Activated gamma-delta T cell treated with Interleukin-2 at 50 U/mL for 16 hours (primary cell): ENCODE measurements around the gene AHNAK.
"Not testable (repeated sequence)": the region's sequence is repeated elsewhere in the genome, so short reads cannot be mapped to it uniquely, and the experiment has no call there.

ENCODE experiments used
- DNase-seq: peaks from one replicate; pipeline ENCODE4 v3.0.0-alpha.2; 2020

AHNAK gene

GRCh38 chr11:62456630-62457029 is 90.0 kb downstream of the AHNAK start:
- DNase-seq: no peak

DNA sequence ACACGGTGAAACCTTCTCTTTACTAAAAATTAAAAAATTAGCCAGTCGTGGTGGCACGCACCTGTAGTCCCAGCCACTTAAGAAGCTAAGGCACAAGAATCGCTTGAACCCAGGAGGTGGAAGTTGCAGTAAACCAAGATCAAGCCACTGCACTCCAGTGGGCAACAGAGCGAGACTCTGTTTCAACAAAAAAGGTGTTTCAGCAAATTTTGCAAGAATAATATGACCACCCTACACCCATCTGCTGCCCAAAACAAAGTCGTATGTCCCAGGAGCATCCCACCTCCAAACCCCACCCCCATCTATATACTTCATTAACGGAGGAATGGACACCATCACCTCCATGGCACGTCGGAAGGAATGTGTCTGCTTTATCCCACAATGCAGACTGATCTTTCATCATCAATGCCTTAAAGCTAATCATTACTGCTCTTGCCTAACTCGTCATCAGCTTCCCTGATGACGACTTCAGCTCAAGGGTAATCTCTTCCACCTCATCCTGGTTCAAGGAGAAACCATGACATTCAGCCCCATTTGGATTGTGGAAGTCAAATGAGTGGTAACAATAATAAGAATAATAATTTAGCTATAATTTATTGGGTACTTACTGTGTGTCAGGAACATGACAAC is 93.7 kb downstream of the AHNAK start:
- DNase-seq: no peak

DNA sequence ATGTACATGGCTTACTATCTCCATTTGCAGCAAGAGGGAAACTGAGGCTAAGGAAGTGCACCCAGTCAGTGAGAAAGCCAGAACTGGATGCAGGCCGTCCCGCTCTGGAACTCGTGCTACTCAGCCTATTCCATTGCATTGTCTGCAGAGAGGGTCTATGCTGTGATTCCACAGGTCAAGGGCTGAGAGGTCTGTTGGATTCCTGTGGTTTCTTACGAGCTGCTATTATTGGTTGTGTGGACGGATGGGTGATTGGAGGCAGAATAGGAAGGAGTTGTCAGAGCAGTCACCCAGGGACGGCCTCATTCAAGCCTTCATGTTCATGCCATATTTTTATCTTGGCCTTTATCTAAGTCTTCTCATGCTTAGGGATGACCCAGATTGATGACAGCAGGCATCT is 94.3 kb downstream of the AHNAK start:
- DNase-seq: no peak

DNA sequence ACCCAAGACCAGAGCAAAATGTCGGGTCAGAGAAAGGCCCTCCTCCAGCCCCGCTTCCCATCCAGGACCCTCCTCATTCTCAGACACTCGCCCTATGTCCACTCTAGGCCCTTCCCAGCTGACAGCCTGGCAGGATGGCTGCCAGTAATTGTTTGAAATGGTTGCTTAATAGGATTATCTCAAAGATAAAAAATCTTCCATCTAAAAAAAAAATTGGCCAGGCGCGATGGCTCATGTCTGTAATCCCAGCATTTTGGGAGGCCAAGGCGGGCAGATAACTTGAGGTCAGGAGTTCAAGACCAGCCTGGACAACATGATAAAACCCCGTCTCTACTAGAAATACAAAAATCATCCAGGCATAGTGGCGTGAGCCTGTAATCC is 95.4 kb downstream of the AHNAK start:
- DNase-seq: no peak

- DNase-seq: no peak
These were observed 95.9 kb downstream of the AHNAK start for GRCh38 chr11:62450543-62451240.

DNA sequence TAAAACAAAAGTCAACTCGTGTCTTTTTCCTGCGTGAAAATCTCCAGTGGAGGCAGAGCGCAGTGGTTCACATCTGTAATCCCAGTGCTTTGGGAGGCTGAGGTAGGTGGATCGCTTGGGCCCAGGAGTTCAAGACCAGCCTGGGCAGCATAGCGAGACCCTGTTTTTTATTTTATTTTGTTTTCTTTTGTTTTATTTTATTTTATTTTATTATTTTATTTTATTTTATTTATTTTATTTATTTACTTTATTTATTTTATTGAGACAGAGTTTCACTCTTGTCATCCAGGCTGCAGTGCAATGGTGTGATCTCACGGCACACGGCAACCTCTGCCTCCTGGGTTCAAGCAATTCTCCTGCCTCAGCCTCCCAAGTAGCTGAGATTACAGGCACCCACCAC is 96.7 kb downstream of the AHNAK start:
- DNase-seq: not testable (repeated sequence)

DNA sequence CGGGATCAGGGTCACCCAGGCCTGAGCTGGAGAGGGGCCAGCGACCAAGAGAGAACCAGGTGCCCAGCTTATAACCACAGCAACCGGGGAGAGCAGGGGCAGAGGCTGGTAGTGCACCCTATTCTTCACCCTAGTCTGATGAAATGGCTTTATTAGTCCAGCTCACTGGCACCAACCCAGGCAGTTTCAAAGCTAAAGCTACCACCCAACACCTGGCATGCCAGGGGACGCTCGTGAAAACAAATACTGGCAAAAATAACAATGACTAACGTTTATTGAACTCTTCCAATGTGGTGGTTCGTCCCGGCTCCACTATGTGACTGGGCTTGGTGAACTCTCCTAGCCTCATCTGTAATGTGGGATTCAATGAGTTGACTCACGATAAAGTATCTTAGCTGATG is 97.2 kb downstream of the AHNAK start:
- DNase-seq: no peak

- DNase-seq: no peak
These were observed 100.5 kb downstream of the AHNAK start for GRCh38 chr11:62446091-62446490.

DNA sequence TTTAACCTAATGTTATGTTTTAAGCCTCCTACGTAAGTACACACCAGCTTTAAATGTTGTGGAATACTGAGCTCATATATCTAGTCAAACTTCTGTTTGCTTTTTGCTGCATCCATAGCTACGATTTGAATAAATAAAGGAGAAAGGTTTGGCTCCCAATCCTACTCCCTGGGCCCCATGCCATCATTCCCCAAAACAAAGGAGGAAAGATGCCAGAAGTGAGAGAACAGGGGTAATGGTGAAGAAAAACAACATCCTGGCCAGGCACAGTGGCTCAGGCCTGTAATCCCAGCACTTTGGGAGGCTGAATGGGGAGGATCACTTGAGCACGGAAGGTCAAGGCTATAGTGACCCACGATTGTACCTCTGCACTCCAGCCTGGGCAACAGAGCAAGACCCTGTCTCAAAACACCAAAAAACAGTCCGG is 101.3 kb downstream of the AHNAK start:
- DNase-seq: no peak

DNA sequence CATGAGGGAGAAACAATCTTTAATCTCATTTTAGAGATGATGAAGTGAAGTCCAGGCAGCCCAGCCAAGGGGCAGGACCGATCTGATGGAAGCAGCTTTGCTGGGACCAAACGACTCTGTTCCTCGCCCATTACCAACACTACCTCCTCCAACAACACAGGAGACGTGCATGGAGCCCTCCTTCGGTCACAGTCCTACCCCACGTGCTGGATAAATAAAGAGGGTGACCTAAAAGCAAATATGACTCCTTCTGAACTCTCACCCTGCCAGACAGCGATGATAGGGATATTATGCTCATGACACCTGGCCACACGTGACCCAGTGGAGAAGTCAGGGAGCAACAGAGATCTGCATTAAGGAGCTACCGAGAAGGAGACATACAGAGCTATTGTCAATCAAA is 101.8 kb downstream of the AHNAK start:
- no peak for DNase-seq

GRCh38 chr11:62444236-62444833 is 102.3 kb downstream of the AHNAK start:
- no peak for DNase-seq

DNA sequence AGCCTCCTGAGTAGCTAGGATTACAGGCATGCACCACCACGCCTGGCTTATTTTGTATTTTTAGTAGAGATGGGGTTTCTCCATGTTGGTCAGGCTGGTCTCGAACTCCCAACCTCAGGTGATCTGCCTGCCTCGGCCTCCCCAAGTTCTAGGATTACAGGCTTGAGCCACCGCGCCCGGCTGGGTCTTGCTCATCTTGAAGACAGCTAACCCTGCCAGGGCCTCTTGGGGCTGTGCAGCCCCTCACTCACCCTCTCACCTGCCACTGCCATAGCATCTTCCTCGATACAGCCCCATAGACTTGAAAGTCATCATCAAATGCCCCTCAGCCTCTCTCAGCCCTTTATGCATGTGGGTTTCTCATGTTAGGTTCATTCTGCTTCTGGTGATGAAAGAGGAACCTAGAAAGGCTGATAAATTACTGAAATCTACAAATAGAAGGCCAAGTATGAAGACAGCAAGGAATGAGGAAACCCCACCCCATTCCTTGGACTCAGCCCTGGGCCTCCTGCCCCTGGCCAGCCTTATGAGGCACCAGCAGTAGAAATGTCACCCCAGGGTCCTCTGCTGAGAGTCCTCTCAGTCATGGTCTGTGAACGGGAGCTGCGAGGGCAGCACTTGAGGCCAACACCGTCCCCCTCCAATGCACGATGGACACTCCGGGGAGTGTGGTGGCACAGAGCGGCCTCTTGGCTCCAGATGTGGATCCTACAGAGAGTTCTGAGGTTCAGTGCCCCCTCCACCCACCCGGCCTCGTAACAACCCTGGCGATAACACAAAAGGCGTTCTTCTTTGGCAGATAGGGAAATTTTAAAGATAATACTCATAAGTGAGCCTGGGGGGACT is 103.0 kb downstream of the AHNAK start:
- no peak for DNase-seq

- DNase-seq: no peak
These were observed 106.6 kb downstream of the AHNAK start for GRCh38 chr11:62439785-62440602.

DNA sequence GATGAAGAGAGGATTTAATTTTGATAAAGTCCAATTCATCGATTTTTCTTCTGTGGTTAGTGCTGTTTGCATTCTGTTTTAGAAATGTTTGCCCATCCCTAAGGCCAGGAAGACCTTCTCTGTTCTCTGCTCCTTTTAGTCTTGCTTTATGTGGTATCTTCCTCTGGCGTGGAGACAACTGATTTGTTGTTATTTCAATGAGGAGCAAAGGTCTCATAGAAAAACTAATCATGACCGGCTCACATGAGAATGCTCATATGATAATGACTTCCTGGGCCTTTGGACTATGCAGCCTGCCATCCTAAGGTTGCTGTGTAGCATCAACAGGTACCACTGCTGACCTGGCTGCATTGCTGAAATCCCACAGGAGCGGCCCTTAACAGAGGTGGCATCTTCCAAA is 108.0 kb downstream of the AHNAK start:
- no peak for DNase-seq

- DNase-seq: no peak
These were observed 109.0 kb downstream of the AHNAK start for GRCh38 chr11:62437616-62438015.

DNA sequence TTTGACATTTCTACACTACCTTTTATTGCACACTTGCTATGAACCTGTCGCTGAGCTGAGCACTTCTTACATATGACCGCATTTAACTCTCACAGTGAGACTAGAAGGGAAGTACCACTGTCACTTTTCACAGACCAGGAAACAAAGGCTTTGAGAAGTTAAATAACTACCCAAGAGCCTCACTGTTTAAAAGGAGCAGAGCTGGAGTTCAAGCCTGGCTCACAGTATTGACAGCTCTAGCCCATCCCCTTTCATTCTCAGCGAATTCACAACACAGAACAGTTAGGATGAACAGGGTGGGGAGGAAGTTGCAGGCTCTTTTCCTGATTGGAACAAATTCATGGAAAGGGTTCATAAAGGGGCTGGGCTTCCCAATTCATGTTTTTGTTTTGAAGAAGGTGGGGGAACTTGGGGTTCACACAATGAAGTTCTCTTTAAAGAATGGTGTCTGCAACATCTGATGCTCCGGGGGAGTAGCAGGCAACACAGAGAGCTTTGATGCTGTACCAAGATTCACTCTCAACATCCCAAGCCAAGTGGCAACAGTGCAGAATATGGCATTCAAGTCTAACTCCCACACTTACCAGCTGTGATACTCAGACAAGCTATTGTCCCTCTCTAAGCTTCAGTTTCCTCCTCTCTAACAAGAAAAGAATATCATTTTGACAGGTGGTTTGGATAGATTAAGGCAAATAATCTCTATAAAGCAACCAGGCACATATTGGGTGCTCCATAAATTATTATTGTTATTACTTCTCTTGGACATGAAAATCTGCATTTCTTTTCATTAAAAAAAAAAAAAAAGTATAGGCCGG is 110.6 kb downstream of the AHNAK start:
- no peak for DNase-seq

DNA sequence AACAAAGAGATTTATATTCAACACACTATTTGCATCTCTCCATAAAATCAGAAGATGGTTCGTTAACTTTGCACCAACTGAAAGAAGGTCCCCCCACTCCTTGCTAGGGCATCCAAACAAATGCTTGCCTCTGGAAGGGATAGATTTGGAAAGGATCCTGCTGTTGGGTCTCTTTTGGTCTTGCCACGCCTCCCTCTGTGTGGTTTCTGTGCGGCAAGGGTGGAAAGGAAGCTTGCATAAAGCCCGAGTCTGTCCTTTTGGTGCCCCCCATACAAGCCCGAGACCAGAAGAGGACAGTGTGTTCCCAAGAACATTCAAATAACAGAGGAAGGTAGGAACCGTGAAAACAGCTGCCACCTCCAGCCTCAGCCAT is 112.7 kb downstream of the AHNAK start:
- DNase-seq: no peak

GRCh38 chr11:62433141-62433903 is 113.3 kb downstream of the AHNAK start:
- DNase-seq: no peak

DNA sequence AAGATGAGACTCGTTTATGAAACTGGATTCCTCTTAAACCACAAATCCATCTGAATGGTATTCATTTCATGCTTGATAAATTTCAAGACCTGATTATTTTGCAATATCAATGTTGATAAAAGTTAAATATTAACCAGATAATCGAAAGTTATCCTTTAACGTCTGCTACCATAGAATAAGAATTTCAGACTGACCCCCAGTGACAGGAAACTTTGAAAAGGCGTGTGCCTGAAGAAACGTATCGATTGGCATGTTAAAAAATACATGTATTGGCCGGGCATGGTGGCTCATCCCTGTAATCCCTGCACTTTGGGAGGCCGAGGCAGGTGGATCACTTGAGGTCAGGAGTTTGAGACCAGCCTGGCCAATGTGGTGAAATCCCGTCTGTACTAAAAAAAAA is 113.9 kb downstream of the AHNAK start:
- no peak for DNase-seq

GRCh38 chr11:62431171-62431901 is 115.3 kb downstream of the AHNAK start:
- no peak for DNase-seq
